ENCODE results near the gene CFAP251.

DNA sequence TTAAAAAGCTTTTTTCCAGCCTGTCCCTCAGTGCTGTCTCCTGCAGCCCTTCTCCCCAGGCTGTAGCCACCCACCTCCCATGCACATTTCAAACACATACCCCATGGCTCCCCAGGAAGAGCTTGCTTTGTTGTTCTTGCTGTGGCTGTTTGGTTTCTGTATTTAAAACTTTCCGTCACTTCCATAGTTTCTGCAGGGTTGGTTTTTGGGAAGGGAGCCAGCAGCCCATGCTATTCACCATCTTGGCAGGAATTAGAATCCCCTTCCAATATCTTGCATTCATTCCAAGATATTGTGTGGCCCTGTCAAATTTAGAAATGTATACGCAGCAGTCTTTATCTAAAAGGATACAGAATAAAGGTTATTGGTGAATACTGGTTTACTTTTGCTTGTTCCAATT, 29.6 kb downstream of the CFAP251 start:
- TF ChIP-seq CTCF (IDR thresholded peaks at IDR 0.05; ENCODE audit: extremely low read depth in 1 of 2, insufficient read depth in 1 of 2, low read depth in 1 of 2, low read length in 2 of 2) (no peak), MYC (IDR thresholded peaks at IDR 0.05; ENCODE audit: low read depth, low read length) (no peak), POLR2A (IDR thresholded peaks at IDR 0.05; ENCODE audit: low read depth, low read length) (no peak), MAX (IDR thresholded peaks at IDR 0.05; ENCODE audit: insufficient read depth, insufficient read length) (no peak), JUN (IDR thresholded peaks at IDR 0.05; ENCODE audit: borderline replicate concordance, insufficient read depth, insufficient read length, low read depth) (no peak), POLR2AphosphoS5 (IDR thresholded peaks at IDR 0.05; ENCODE audit: insufficient read depth, low read depth, low read length) (no peak), EZH2 (IDR thresholded peaks at IDR 0.05; ENCODE audit: borderline replicate concordance, low read depth, low read length, severe bottlenecking) (no peak), FOS (IDR thresholded peaks at IDR 0.05; ENCODE audit: borderline replicate concordance, insufficient read depth, low read length) (no peak), GATA2 (IDR thresholded peaks at IDR 0.05; ENCODE audit: insufficient read depth, insufficient read length, low read depth, low read length) (no peak)
